Measurements from ENCODE around the gene DNAJC5.
"Not testable (repeated sequence)": the region's sequence is repeated elsewhere in the genome, so short reads cannot be mapped to it uniquely, and the experiment has no call there.

The DNAJC5 gene

DNA sequence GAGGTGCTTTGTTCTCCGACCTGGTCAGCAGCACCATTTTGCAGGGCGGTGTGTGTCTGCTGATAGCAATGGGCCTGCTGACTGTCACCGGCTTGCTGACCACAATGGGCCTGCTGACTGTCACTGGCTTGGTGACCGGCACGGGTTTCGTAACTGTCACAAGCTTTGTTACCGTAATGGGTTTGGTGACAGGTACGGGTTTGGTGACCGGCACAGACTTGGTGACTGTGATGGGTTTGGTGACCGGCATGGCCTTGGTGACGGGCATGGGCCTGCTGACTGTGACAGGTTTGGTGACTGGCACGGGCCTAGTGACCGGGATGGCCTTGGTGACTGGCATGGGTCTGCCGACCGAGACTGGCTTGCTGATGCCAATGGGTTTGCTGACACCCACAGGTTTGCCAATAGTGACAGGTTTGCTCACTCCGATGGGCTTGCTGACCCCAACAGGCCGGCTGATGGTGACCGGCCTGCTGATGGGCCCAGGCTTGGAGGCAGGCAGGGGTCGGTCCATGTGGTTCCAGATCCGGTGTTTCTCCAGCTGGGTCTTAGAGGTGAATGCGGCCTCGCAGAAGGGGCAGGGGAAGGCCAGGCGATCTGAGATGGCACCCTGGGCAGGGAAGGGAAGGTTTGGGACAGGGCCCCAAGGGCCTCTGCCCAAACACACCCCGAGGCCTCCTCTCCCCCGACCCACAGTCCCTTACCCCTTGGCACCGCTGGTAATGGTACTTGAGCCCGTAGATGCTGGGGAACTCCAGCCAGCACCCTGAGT, 71.4 kb downstream of the DNAJC5 start:
- no peak for DNase-seq (ENCODE audit: low read depth in 1 of 2, low spot score in 1 of 2)

GRCh38 chr20:63966944-63967322, 72.0 kb downstream of the DNAJC5 start:
- no peak for DNase-seq (ENCODE audit: low read depth in 1 of 2, low spot score in 1 of 2)

DNA sequence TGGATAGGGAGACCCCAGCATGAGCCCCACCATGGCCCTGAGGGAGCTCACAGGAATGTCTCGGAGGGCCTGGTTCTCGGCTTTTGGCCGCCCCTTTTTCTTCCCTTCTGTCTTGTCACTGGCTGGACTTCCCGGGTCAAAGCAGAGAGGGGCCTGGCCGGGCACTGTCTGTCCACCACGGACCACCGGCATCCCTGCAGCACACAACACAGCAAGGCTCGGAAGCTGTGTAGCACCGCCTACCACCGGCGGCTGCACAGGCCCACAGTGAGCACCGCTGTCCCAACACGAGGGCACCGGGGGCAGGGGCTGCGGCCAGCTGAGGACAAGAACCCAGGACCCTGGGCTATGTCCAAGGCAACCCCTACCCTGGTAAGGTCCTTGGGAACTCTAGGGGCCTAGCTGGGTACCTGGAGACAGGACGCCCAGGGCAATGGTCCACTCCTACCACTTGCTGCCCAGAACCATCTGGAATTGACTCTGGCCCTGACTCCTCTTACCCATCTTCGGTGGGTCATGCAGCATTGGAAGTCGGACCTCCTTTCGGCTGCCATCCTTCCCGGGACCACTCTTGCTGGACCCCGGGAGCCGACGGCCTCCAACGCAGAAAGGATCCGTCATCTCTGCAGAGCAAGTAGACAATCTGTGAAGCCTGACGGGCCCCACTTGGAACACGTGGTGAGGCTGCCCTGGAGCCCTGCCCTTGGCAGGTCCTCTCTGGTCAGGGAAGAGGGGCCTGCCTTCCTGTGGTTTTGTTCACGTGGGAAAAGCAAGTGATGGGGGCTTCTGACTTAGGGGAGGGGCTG, 72.6 kb downstream of the DNAJC5 start:
- no peak for DNase-seq (ENCODE audit: low read depth in 1 of 2, low spot score in 1 of 2)

GRCh38 chr20:63968136-63968927, 73.4 kb downstream of the DNAJC5 start:
- no peak for DNase-seq (ENCODE audit: low read depth in 1 of 2, low spot score in 1 of 2)

GRCh38 chr20:63968928-63969760, 74.2 kb downstream of the DNAJC5 start:
- DNase-seq (ENCODE audit: low read depth in 1 of 2, low spot score in 1 of 2), result no peak

DNA sequence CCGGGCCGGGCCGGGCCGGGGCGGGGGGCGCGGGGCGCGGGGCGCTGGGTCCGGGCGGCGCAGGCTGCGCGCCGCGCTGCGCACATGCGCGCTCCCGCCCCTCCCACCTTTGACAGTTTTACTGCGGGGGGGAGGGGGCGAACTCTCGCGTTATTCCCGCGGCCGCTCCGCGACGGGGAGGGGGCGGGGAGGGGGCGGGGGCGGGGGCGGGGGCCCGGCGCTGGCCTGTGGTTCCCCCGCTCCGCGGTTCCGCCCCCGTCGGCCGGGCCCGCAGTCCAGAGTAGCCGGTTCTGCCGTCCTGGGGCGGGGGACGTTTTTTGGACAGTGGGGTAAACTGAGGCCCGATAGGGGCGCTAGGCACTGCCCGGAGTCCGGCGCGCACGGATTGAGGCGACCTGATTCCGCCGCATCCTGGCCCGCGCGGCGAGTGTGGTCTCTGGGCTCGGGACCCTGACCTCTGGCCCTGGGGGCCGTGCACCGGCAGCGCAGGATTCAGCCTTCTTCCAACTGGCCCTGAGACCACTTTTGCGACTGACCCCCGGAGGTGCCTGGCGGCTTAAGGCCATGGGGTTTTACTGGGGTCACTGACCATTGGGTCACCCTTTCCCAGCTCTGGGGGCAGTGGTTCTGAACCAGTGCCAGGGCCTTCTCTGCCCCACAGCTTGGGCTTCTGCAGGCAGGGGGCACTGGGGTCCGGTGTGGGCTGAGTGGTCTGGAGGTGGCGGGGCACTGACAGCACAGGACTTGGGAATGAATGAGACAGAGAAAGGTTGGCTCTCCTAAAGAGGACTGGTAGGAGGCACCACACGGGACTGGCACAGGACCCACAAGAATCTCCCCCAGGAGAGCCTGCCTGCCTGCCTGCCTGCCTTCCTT, 75.2 kb downstream of the DNAJC5 start, which contains the start of gene ZNF512B:
Gene ZNF512B, minus strand, starts transcription at position 93 of the 876 bp plus-strand sequence. CDS start 1,980 bp downstream, outside the sequence.
- no peak for DNase-seq (ENCODE audit: low read depth in 1 of 2, low spot score in 1 of 2)

- no peak for DNase-seq (ENCODE audit: low read depth in 1 of 2, low spot score in 1 of 2)
Observed at GRCh38 chr20:63970714-63971431, 75.9 kb downstream of the DNAJC5 start.

DNA sequence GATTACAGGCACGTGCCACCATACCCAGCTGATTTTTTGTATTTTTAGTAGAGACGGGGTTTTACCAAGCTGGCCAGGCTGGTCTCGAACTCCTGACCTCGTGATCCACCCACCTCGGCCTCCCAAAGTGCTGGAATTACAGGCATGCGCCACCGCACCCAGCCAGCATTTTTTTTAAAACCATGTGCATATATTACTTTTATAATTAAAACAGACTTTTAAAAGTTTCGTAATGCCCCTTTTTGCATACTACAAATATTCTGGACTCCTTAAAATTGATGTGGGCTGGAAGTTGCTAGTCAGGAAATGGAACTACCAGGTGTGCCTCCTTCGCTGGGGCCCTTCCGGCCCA, 77.0 kb downstream of the DNAJC5 start:
- DNase-seq (ENCODE audit: low read depth in 1 of 2, low spot score in 1 of 2), result not testable (repeated sequence)

DNA sequence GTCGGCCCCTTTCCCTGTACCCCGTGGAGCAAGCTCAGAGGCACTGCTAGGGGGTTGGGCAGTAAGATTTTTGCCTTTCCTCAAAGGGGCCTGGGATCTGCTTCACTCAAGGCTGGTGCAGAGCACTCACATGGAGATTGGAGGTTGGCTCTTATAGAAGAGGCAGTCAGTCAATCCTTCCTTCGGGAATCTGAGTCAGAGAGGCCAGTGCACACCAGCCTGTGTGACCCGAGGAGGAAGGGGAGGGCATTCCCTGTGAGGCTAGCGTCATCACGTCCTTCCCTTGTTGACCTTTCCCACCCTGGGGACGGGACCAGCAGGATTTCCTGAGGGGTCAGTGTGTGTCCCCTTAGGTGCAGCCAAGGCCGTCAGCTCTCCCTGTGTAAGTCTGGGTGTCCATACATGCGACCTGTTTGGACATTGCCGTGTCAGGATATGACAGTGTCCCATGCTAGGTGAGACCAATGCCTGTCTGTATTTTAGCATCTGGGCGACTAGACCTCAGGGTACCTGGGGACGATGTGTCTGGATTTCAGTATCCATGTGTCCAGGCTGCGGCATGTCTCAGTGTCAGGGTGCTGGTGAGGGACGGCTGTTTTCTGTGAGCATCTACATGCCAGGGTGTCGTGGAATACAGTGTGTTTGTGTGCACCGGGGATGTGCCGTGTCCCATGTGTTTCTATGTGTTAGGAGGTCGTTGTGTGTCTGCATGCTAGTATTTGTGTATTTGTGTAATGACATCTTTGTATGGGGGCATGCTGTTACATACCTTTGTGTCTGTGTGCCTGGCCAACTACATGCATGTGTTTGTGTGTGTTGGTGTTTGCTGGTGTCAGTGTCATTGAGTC, 77.6 kb downstream of the DNAJC5 start:
- DNase-seq (ENCODE audit: low read depth in 1 of 2, low spot score in 1 of 2), result no peak

DNA sequence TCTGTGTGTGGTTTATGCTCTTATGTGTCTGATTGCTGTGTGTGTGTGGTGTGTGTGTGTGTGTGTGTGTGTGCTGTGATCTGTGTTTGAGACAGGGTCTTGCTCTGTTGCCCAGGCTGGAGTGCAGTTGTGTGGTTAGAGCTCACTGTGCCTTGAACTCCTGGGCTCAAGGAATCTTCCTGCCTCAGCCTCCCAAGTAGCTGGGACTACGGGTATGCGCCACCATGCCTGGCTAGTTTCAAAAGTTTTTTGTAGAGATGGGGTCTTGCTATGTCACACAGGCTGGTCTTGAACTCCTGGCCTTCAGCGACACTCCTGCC, 78.2 kb downstream of the DNAJC5 start:
- DNase-seq (ENCODE audit: low read depth in 1 of 2, low spot score in 1 of 2), result no peak

DNA sequence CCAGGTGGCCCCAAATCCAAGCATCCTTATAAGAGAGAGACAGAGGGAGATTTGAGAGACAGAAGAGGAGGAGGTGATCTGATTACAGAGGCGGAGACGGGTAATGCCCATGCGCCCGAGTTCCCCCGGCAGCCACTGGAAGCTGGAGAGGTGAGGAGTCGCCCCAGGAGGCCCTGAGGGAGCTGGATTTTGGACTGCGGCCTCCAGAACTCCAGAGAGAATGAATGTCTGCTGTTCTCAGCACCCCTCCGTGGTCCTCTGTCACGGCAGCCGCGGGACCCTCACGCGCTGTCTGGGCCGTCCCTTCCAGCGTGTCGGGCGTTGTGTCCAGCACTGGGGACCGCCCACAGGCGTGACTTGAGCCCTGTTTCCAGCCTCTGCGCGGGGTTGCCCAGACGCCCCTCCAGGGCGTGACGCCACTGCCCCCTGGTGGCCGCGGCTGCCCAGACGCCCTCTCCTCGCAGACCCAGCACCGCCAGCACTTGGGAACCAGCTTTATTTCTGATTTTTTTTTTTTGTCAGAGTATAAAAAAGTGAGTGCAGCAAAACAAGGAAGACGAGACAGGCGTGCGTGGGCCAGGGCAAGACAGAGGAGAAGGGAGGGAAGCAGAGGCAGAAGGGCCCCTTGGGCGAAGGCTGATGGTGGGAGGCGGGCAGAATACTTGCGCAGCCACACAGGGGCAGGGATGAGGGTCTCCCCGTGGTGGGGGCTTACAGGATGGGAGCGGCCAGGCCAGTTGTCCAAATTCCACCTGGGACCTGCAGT, 78.9 kb downstream of the DNAJC5 start:
- DNase-seq (ENCODE audit: low read depth in 1 of 2, low spot score in 1 of 2), result peak; percentile 61 to 80

DNA sequence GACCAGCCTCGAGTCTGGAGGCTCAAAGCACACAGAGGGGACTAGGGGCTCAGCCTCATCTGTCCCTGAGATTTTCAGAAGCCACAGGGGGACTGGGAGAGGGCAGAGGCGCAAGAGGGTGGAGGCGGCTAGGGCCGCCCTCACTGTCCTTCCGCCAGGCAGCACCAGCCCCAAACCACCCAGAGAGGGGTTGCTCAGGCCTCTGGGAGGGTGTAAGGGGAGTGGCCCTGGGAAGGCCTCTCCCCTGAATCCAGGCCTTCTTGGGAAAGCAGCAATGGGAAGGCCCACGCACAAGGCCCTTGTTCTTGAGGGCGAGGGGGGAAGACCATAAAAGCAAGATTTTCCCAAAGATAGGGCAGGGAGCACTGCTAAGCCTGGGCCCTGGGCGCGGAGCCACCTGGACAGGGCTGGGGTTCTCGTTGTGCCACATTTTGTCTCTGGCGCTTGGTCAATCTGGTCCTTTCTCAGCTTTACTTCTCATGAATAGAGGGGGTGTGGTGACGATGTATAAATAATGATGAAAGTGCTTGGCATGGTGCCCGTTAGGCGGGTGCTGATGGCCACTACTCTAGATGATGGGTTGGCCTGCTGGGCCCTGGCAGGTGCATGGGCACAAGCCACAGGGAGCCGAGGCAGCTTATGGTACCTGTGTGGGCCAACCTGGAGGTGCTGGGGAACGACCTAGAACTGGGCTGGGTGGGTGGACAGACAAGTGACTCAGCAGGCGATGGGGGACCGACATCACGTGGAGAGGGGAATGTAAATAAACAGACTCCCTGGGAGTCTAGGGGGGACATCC, 79.7 kb downstream of the DNAJC5 start:
- DNase-seq (ENCODE audit: low read depth in 1 of 2, low spot score in 1 of 2), result no peak

DNA sequence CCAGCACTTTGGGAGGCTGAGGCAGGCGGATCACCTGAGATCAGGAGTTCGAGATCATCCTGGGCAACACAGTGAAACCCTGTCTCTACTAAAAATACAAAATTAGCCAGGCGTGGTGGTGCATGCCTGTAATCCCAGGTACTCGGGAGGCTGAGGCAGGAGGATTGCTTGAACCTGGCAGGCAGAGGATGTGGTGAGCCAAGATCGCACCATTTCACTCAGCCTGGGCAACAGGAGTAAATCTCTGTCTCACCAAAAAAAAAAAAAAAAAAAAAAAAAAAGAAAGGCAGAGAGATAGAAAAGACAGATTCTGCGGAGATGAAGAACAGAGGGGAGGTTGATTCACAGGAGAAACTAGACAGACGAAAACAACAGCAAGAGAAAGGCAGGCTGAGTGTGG, 81.6 kb downstream of the DNAJC5 start:
- DNase-seq (ENCODE audit: low read depth in 1 of 2, low spot score in 1 of 2), result not testable (repeated sequence)

DNA sequence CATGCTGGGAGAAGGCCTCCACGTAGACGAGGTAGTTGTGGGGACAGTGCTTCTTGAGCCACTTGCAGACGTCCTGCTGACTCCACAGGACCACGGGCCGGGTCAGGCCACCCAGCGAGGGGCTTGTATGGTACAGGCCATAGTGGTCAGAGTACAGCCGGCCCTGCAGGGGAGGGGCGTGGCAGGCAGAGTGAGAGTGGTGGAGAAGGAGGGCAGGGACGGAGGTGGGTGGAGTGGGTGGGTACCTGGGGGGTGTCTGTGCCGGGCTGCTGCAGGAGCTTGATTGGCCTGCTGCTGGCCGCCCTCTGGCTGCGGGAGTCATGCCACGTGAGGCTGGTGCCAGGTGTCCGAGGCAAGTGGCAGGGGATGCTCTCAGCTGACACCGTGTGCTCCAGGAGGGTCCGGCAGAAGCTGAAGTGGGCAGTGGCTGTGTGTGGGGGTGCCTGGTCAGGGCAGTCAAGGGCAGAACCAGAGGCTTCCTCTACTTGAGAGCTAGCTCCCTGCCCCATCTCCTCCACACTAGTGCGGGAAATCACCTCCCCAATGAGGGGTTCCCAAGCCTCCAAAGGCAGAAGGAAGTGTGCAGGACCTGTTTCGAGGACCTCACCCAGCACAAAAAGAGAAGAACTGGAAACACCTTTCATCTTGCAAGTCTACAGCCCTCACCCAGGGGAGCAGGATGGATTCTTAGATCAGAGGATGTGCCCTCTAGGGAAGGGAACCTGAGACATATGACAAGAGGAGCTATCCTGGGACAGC, 82.2 kb downstream of the DNAJC5 start:
- no peak for DNase-seq (ENCODE audit: low read depth in 1 of 2, low spot score in 1 of 2)

DNA sequence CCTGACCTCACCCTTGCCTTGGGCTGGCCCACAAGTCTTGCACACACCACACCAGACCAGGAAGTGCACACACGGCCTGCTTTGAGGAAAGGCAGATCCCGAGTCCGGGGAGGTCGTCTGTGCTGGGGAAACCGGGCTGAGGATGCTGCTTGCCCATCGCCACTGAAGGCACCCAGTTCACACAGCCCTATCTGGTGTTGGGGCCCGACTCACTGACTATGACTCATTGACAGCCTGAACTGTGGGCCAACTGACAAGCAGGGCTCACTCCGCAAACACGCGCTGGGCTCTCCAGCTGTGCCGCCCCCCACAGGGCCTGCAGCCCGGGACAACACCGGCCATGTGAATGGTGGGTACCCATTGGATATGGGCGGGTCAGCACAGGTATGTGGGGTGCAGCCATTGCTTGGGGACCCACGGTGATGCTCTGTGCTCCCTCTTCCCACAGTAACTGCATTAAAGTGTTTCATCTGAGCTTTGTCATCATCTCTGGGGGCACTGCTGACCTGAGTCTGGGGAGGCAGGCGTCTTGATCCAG, 82.9 kb downstream of the DNAJC5 start:
- DNase-seq (ENCODE audit: low read depth in 1 of 2, low spot score in 1 of 2), result peak in 1 of 2 donors; percentile 40
